ENCODE measurements around the gene SIPA1L3. TPM values are rescaled to one million over a fixed set of nuclear protein-coding genes. Genes with fewer than 3 reads are reported as not detected.
A peak's percentile ranks its signal among the peaks of the same experiment; 100 is the strongest.

The SIPA1L3 gene
- total RNA-seq, 2 experiments from 2014 or later, result 15.5 to 17.7 TPM

DNA sequence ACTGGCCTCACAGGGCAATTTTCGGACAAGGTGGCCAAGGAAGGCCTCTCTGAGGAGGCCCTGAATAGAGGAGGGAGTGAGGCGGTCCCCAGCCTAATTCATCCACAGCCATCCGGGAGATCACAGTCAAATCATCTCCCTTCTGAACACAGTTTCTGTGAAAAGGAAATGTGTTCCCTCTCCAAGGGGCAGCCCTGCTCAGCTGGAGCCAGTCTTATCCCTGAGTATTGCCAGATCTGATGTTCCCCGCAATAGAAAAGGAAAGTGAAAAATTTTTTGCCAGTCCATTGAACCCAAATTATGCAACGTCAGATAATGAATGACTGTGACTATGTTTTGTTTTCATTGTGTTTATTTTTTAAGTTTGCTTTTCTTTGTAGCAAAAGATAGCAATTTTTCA lies 125.9 kb downstream of the SIPA1L3 start:
- ATAC-seq (ENCODE audit: poor library complexity) (no peak), DNase-seq (no peak)
- Histone ChIP-seq H3K27me3 (ENCODE audit: control insufficient read depth in 1 of 2, insufficient read depth in 2 of 2, low read length in 2 of 2) (no peaks in the 10 kb centered on the region), H3K27ac (ENCODE audit: low read depth in 1 of 2, low read length in 2 of 2) (no peak overlapping the region), H3K4me1 (ENCODE audit: insufficient read depth, low read length) (peaks cover 4% of the 10 kb centered on the region), H3K4me3 (ENCODE audit: low read length) (no peak overlapping the region), H3K9me3 (ENCODE audit: control insufficient read depth in 1 of 2, insufficient read depth in 1 of 2, low read length in 2 of 2) (peaks cover 0 to 10% of the 10 kb centered on the region in 2 experiments), H3K36me3 (ENCODE audit: insufficient read depth, low read length) (no peaks in the 10 kb centered on the region)
- no peaks in the 10 kb centered on the region for H3K4me1 Mint-ChIP-seq (ENCODE audit: low read depth)
- TF ChIP-seq, protein P1, sequence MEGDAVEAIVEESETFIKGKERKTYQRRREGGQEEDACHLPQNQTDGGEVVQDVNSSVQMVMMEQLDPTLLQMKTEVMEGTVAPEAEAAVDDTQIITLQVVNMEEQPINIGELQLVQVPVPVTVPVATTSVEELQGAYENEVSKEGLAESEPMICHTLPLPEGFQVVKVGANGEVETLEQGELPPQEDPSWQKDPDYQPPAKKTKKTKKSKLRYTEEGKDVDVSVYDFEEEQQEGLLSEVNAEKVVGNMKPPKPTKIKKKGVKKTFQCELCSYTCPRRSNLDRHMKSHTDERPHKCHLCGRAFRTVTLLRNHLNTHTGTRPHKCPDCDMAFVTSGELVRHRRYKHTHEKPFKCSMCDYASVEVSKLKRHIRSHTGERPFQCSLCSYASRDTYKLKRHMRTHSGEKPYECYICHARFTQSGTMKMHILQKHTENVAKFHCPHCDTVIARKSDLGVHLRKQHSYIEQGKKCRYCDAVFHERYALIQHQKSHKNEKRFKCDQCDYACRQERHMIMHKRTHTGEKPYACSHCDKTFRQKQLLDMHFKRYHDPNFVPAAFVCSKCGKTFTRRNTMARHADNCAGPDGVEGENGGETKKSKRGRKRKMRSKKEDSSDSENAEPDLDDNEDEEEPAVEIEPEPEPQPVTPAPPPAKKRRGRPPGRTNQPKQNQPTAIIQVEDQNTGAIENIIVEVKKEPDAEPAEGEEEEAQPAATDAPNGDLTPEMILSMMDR (IDR thresholded peaks at IDR 0.05), result no peak
- POLR2A ChIA-PET, result no interaction called here
- no peaks in the 10 kb centered on the region for H3K9me3 Mint-ChIP-seq
- H3K27me3 Mint-ChIP-seq, result no peaks in the 10 kb centered on the region
- H3K4me3 Mint-ChIP-seq, result no peak overlapping the region
- H3K27ac Mint-ChIP-seq, result no peak overlapping the region
- H3K36me3 Mint-ChIP-seq (ENCODE audit: low read depth), result peaks cover 27% of the 10 kb centered on the region
- CTCF ChIA-PET, result no interaction called here
- intact Hi-C loops (cut with DNase I, micrococcal nuclease), result no loop called here

DNA sequence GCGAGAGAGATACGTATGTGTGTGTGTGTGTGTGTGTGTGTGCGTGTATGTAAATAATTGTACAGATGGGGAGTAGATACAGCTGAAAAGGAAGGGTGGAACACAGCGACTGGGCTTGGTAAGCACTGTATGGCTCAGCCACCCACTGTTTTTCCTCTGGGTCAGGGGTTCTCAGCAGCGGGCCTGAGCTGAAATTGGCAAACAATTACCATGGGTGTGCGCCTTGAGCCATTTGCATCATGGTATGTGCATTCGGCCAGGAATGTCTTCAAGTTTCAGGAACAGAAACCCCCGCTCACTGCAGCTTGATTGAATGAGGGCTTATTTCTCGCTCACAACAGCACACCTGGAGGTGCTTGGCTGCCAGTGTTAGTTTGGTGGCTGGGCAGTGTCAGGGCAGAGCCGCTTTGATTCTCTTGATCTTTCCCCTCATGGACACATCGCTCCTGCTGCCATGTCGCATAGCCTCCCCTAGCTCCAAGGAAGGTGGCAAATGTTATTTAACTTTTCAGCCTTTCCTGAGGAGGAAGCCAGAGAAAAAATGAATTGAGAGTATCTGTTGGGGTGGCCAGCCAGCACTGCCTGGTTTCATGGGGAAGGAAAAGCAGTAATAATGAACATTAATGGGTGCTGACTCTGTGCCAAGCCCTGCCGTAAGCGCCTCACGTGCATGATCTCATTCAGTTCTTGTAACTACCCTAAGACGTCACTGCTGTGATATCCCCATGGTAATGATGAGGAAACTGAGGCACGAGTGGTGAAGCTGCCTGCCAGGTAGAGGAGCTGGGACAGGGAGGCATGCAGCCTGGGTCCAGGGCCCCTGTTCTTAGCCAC lies 126.9 kb downstream of the SIPA1L3 start:
- Histone ChIP-seq H3K4me1 (ENCODE audit: insufficient read depth, low read length) (peaks cover 4% of the 10 kb centered on the region), H3K27ac (ENCODE audit: low read depth in 1 of 2, low read length in 2 of 2) (no peak overlapping the region), H3K36me3 (ENCODE audit: insufficient read depth, low read length) (no peaks in the 10 kb centered on the region), H3K27me3 (ENCODE audit: control insufficient read depth in 1 of 2, insufficient read depth in 2 of 2, low read length in 2 of 2) (no peaks in the 10 kb centered on the region), H3K4me3 (ENCODE audit: low read length) (no peak overlapping the region), H3K9me3 (ENCODE audit: control insufficient read depth in 1 of 2, insufficient read depth in 1 of 2, low read length in 2 of 2) (peaks cover 0 to 10% of the 10 kb centered on the region in 2 experiments)
- Mint-ChIP-seq H3K36me3 (ENCODE audit: low read depth) (peaks cover 27% of the 10 kb centered on the region), H3K9me3 (no peaks in the 10 kb centered on the region), H3K4me3 (no peak overlapping the region), H3K4me1 (ENCODE audit: low read depth) (no peaks in the 10 kb centered on the region), H3K27ac (no peak overlapping the region), H3K27me3 (no peaks in the 10 kb centered on the region)
- DNase-seq, result peak in 2 of 14 experiments; percentile 31 to 35
- ChIA-PET CTCF (no interaction called here), POLR2A (no interaction called here)
- TF ChIP-seq, protein P1 (IDR thresholded peaks at IDR 0.05), result no peak
- intact Hi-C loops (cut with DNase I, micrococcal nuclease), result no loop called here
- ATAC-seq (ENCODE audit: poor library complexity), result no peak

GRCh38 chr19:38034492-38034860 lies 127.5 kb downstream of the SIPA1L3 start:
- ATAC-seq (ENCODE audit: poor library complexity) (no peak), DNase-seq (peak in 2 of 14 experiments; percentile 17 to 35)
- H3K27ac ChIP-seq (ENCODE audit: low read depth in 1 of 2, low read length in 2 of 2), result no peak overlapping the region
- no peaks in the 10 kb centered on the region for H3K36me3 ChIP-seq (ENCODE audit: insufficient read depth, low read length)
- Mint-ChIP-seq H3K36me3 (ENCODE audit: low read depth) (peaks cover 25% of the 10 kb centered on the region), H3K4me3 (no peak overlapping the region), H3K27me3 (no peaks in the 10 kb centered on the region), H3K27ac (no peak overlapping the region), H3K4me1 (ENCODE audit: low read depth) (no peaks in the 10 kb centered on the region), H3K9me3 (no peaks in the 10 kb centered on the region)
- no peak overlapping the region for H3K4me3 ChIP-seq (ENCODE audit: low read length)
- TF ChIP-seq, protein P1 (IDR thresholded peaks at IDR 0.05), result no peak
- CTCF ChIA-PET, result no interaction called here
- intact Hi-C loops (cut with DNase I, micrococcal nuclease), result no loop called here
- H3K9me3 ChIP-seq (ENCODE audit: control insufficient read depth in 1 of 2, insufficient read depth in 1 of 2, low read length in 2 of 2), result peaks cover 0 to 10% of the 10 kb centered on the region in 2 experiments
- POLR2A ChIA-PET, result no interaction called here
- H3K4me1 ChIP-seq (ENCODE audit: insufficient read depth, low read length), result peaks cover 4% of the 10 kb centered on the region
- no peaks in the 10 kb centered on the region for H3K27me3 ChIP-seq (ENCODE audit: control insufficient read depth in 1 of 2, insufficient read depth in 2 of 2, low read length in 2 of 2)
